Lower lobe of right lung (tissue), 2 donors: ENCODE measurements around the gene DCUN1D1. TPM values are rescaled to one million over a fixed set of nuclear protein-coding genes. Genes with fewer than 3 reads are reported as not detected.

Experiments
- ATAC-seq, 2 donors: fragments of 200-7000 bp; cut with Tn5 transposase; one replicate each; pipeline ENCODE4 v1.9.1; 2020 to 2022; ENCODE audit warnings: mild to moderate bottlenecking in 2 of 2, moderate library complexity in 2 of 2
- DNase-seq: peaks from one replicate; pipeline ENCODE4 v3.0.0-alpha.2; 2020
- H3K27ac ChIP-seq: fragments of 200-600 bp; one replicate; pipeline ENCODE4 v1.8.0; 2022
- H3K27me3 ChIP-seq: fragments of 200-600 bp; one replicate; pipeline ENCODE4 v1.8.0; 2022; ENCODE audit warnings: low read depth
- H3K36me3 ChIP-seq: fragments of 200-600 bp; one replicate; pipeline ENCODE4 v1.8.0; 2022; ENCODE audit warnings: mild to moderate bottlenecking
- H3K4me1 ChIP-seq: fragments of 200-600 bp; one replicate; pipeline ENCODE4 v1.8.0; 2022
- H3K4me3 ChIP-seq: fragments of 200-600 bp; one replicate; pipeline ENCODE4 v1.8.0; 2022; ENCODE audit warnings: mild to moderate bottlenecking
- H3K9me3 ChIP-seq: fragments of 200-600 bp; one replicate; pipeline ENCODE4 v1.8.0; 2022
- CTCF ChIP-seq: fragments of 200-600 bp; IDR thresholded peaks from one replicate; pipeline ENCODE4 v1.8.0; 2022; ENCODE audit warnings: antibody characterized with exemption, mild to moderate bottlenecking
- intact Hi-C: fragments of 100-400 bp; cut with DNase I; formaldehyde crosslinking; loops from one replicate; pipeline ENCODE4 v1.11.0; 2022
- total RNA-seq: library from RNA; stranded (reverse); fragmentation: NEBNext Ultra II Directional; extraction: Animal tissue kit (Norgen Biotek cat#: 25700); gene quantifications from one replicate; pipeline ENCODE4 v1.2.1, GENCODE V29; 2021
- donor health status: DM: no; HTN: yes; CAD: no; lungs with severe emphysema.

The DCUN1D1 gene
- total RNA-seq, 1 donor from 2014 or later = 53.2 TPM

- DNase-seq (no peak), ATAC-seq (no peak)
- Histone ChIP-seq H3K27ac (no peak overlapping the region), H3K27me3 (no peaks in the 10 kb centered on the region), H3K4me1 (no peaks in the 10 kb centered on the region), H3K36me3 (peaks cover 60% of the 10 kb centered on the region), H3K9me3 (no peaks in the 10 kb centered on the region), H3K4me3 (no peak overlapping the region)
- intact Hi-C loops = no loop called here
- no peak for TF ChIP-seq CTCF
Measured at GRCh38 chr3:183015185-183015584, 34.8 kb upstream of the DCUN1D1 start.

GRCh38 chr3:183013856-183014255 lies 33.5 kb upstream of the DCUN1D1 start:
- H3K4me1 ChIP-seq = no peaks in the 10 kb centered on the region
- TF ChIP-seq CTCF = no peak
- intact Hi-C loops = no loop called here
- ATAC-seq = no peak
- H3K9me3 ChIP-seq = no peaks in the 10 kb centered on the region
- no peak overlapping the region for H3K27ac ChIP-seq
- DNase-seq = no peak
- H3K27me3 ChIP-seq = no peaks in the 10 kb centered on the region
- H3K4me3 ChIP-seq = no peak overlapping the region
- peaks cover 47% of the 10 kb centered on the region for H3K36me3 ChIP-seq

- Histone ChIP-seq H3K27me3 (no peaks in the 10 kb centered on the region), H3K9me3 (no peaks in the 10 kb centered on the region), H3K27ac (no peak overlapping the region), H3K4me1 (no peaks in the 10 kb centered on the region), H3K36me3 (peaks cover 44% of the 10 kb centered on the region), H3K4me3 (no peak overlapping the region)
- intact Hi-C loops = no loop called here
- DNase-seq = no peak
- no peak for ATAC-seq
- TF ChIP-seq CTCF = no peak
Measured at GRCh38 chr3:183013074-183013473, 32.7 kb upstream of the DCUN1D1 start.

- H3K9me3 ChIP-seq = no peaks in the 10 kb centered on the region
- ATAC-seq (no peak), DNase-seq (no peak)
- intact Hi-C loops = no loop called here
- no peak for TF ChIP-seq CTCF
- no peaks in the 10 kb centered on the region for H3K27me3 ChIP-seq
- no peaks in the 10 kb centered on the region for H3K4me1 ChIP-seq
- H3K4me3 ChIP-seq = no peak overlapping the region
- H3K36me3 ChIP-seq = peaks cover 8% of the 10 kb centered on the region
- H3K27ac ChIP-seq = no peak overlapping the region
Measured at GRCh38 chr3:183008800-183009199, 28.5 kb upstream of the DCUN1D1 start.

- TF ChIP-seq CTCF = no peak
Measured at GRCh38 chr3:183008303-183008702, 28.0 kb upstream of the DCUN1D1 start.

More at GRCh38 chr3:183008303-183008702, 28.0 kb upstream of the DCUN1D1 start:
- Histone ChIP-seq H3K4me3 (no peak overlapping the region), H3K9me3 (no peaks in the 10 kb centered on the region), H3K27ac (no peak overlapping the region), H3K27me3 (no peaks in the 10 kb centered on the region), H3K36me3 (peaks cover 6% of the 10 kb centered on the region), H3K4me1 (no peaks in the 10 kb centered on the region)
- DNase-seq = no peak
- ATAC-seq = no peak
- intact Hi-C loops = no loop called here
